OCI-LY3 (cell line): ENCODE measurements around the gene PLA2G6.

Source experiments
- CTCF ChIP-seq: fragments of 200-600, 300-600 bp; sonication (generic); IDR thresholded peaks from 2 replicates; pipeline ENCODE4 v1.5.1; 2014; ENCODE audit warnings: antibody characterized with exemption, low read length, low read depth
- EZH2phosphoT487 ChIP-seq: fragments of 200-600 bp; shearing (Covaris generic); IDR thresholded peaks from 2 replicates; pipeline ENCODE4 v1.6.1; 2018; ENCODE audit warnings: antibody characterized with exemption, mixed run types, low read depth

GRCh38 chr22:38177044-38177443 lies 4.6 kb downstream of the PLA2G6 start:
- TF ChIP-seq CTCF (no peak), EZH2phosphoT487 (no peak)
